HFF-Myc (cell line): ENCODE data around the gene SPRY2.

Experiments
- DNase-seq: peaks from one replicate; pipeline ENCODE4 v3.0.0-alpha.2; 2011; ENCODE audit warnings: low read depth; ENCODE audit errors: extremely low read depth
- H3K4me3 ChIP-seq: replicated peaks from 2 replicates; pipeline ENCODE4 v1.5.1; 2011; ENCODE audit warnings: low read depth, mild to moderate bottlenecking, control low read depth, low read length
- CTCF ChIP-seq: IDR thresholded peaks from 2 replicates; pipeline ENCODE4 v1.5.1; 2012; ENCODE audit warnings: mild to moderate bottlenecking, low read depth, low read length, control low read depth; ENCODE audit errors: missing control alignments

The SPRY2 gene

GRCh38 chr13:80334597-80335260 lies 6.2 kb downstream of the SPRY2 start:
- no peak for TF ChIP-seq CTCF
- no peak overlapping the region for H3K4me3 ChIP-seq
- DNase-seq = no peak

GRCh38 chr13:80331984-80332383 lies 8.9 kb downstream of the SPRY2 start:
- TF ChIP-seq CTCF = no peak
- DNase-seq = no peak
- H3K4me3 ChIP-seq = no peak overlapping the region

GRCh38 chr13:80329250-80329649 lies 11.7 kb downstream of the SPRY2 start:
- no peak for DNase-seq
- H3K4me3 ChIP-seq = no peak overlapping the region
- TF ChIP-seq CTCF = no peak

- TF ChIP-seq CTCF = no peak
- DNase-seq = no peak
- no peak overlapping the region for H3K4me3 ChIP-seq
Measured at GRCh38 chr13:80319004-80319403, 21.9 kb downstream of the SPRY2 start.

GRCh38 chr13:80314711-80315653 lies 25.9 kb downstream of the SPRY2 start:
- DNase-seq = no peak
- no peak overlapping the region for H3K4me3 ChIP-seq
- no peak for TF ChIP-seq CTCF

GRCh38 chr13:80313668-80314256 lies 27.2 kb downstream of the SPRY2 start:
- no peak for DNase-seq
- TF ChIP-seq CTCF = no peak
- no peak overlapping the region for H3K4me3 ChIP-seq
